SK-N-MC (cell line): Measurements from ENCODE around the gene WBP1L.

Experiments used
- EZH2 ChIP-seq: fragments of 200-600 bp; sonication (generic); IDR thresholded peaks from one replicate; pipeline ENCODE4 v1.6.1; 2017; ENCODE audit warnings: antibody characterized with exemption
- FOXP2 ChIP-seq: optimal IDR thresholded peaks from 2 replicates; pipeline ENCODE3; 2011; ENCODE audit warnings: mild to moderate bottlenecking, moderate library complexity; ENCODE audit not compliant: insufficient read depth; ENCODE audit errors: extremely low read length, control extremely low read depth
- POLR2AphosphoS5 ChIP-seq: IDR thresholded peaks from 2 replicates; pipeline ENCODE4 v1.6.1; 2012; ENCODE audit warnings: mild to moderate bottlenecking, low read depth, low read length, borderline replicate concordance

- TF ChIP-seq EZH2 = no peak
- TF ChIP-seq POLR2AphosphoS5 = no peak
- TF ChIP-seq FOXP2 = no peak
Measured at GRCh38 chr10:102769375-102770107, 25.8 kb downstream of the WBP1L start.
